NCI-H460 (cell line): ENCODE measurements around the gene PTTG1IP. TPM values are rescaled to one million over a fixed set of nuclear protein-coding genes. Genes with fewer than 3 reads are reported as not detected.
"Not testable (repeated sequence)": the region's sequence is repeated elsewhere in the genome, so short reads cannot be mapped to it uniquely, and the experiment has no call there.

Experiments
- DNase-seq: peaks from one replicate; pipeline ENCODE4 v3.0.0-alpha.2; 2016; ENCODE audit warnings: low read depth; ENCODE audit errors: extremely low read depth
- total RNA-seq: library from RNA; depleted of rRNA; stranded (reverse); fragments of >200 nt; shearing (Covaris generic); gene quantifications from 2 replicates; pipeline ENCODE4 v1.2.3, GENCODE V29; 2014

Gene PTTG1IP
- total RNA-seq, 1 experiment from 2014 or later: 139 TPM

DNA sequence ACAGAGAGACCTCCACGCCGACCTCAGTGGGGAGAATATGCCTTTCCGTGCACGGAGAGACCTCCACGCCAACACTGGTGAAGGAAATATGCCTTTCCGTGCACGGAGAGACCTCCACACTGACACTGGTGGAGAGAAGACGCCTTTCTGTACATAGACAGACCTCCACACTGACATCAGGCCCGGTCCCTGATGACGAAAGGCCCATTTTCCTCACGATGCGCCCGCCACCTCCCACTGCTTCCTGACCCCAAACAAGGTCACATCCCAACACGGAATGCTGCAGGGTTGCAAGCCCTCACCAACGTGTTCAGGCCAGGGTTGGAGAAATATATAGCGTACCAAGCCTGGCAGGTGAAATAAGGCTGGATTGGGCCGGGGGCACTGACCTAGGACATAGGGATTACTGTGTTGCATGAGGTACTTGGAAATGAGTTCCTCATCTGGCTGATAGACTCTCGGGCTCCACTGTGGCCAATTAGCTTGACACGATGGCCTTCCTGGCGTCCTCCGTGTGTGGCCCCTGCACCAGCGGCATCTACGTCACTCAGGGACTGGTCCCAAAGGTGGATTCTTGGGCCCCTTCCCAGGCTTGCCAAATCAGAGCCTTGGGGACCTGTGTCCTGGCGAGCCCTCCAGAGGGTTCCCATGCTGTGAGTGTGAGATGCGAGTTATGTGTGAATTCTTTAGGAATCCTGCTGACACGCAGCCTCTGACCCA is 39.1 kb downstream of the PTTG1IP start:
- no peak for DNase-seq

DNA sequence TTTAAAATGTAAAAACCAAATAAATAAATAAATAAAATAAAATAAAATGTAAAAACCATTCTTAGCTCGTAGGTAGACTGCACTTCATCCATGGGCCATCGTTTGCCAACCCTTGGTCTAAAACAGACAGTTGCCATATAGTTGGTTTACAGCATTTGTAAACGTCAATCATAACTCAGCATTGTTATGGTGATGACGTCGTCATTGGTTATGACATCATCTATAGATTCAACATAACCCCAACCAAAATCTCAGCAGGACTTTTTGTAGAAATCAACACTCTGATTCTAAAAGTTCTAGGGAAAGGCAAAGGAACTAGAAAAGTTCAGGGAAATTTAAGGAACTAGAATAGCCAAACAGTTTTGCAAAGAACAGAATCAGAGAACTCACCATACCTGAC is 39.8 kb downstream of the PTTG1IP start:
- no peak for DNase-seq

DNA sequence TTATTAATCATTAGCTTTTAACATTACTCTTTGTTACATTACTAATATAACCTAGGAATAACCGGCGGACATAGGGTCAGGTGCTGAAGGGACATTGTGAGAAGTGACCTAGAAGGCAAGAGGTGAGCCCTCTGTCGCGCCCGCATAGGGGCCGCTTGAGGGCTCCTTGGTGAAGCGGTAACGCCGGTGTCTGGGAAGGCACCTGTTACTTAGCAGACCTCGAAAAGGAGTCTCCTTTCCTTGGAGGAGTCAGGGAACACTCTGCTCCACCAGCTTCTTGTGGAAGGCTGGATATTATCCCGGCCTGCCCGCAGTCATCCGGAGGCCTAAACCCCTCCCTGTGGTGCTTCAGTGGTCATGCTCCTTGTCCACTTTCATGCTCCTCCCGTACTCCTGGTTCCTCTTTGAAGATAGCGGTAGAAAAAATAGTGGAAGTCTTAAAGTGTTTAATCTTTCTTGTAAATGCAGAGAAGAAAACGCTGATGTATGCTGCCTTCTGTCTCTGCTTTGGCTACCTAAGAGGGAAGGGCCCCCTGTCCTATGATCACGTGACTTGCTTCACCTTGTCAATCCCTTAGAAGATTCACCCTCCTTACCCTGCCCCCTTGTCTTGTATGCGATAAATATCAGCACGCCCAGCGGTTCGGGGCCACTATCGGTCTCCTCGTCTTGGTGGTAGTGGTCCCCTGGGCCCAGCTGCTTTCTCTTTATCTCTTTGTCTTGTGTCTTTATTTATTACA is 40.8 kb downstream of the PTTG1IP start:
- not testable (repeated sequence) for DNase-seq

DNA sequence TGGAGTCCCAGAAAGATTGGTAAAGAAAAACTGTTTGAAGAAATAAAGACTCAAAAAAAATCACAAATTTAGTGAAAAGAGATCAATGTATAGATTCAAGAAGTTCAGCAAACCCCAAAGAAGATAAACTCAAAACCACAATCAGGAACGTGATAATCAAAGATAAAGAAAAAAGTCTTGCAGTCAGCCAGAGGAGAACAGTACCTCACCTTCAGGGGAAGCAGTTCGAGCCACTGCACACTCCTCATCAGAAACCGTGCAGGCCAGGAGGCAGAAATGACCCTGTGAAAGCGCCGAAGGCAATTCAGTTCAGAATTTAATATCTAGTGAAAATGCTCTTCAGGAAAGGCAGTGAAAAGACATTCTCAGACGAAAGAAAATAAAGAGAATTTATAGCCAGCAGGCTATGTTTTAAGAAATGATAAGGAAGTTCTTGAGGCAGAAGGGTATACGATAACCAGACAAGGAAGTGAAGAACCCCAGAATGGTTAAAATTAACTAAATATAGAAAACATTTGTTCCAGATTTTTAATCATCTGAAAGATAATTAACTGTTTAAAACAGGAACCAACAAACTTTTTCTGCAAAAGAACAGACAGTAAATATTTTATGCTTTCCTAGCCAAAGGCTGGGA is 42.1 kb downstream of the PTTG1IP start:
- DNase-seq: no peak

DNA sequence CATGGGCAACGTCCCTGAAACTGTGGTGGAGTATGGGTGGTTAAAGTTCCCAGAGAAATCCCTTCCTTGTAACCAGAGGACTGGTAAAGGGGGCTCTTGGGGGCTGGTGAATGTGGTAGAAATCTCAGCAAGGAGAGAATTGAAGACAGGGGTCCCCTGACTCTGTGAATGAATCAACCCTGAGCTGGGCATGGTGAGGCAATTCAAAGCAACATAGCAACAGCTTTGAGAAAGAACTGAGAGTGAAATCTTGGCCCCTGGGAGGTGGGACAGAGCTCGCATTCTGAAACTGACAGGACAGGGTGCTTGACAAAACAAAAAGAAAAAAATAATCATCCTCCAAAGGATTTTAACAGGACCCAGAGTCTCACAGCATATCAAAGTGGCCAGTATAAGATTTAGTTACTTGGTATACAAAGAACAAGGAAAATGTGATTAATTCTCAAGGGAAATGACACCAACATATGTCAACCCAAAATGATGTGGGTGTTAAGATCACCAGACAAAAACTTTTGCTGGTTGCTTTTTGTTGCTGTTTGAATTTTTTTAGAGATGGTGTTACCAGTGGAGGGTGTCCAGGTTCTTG is 43.9 kb downstream of the PTTG1IP start:
- DNase-seq: no peak

DNA sequence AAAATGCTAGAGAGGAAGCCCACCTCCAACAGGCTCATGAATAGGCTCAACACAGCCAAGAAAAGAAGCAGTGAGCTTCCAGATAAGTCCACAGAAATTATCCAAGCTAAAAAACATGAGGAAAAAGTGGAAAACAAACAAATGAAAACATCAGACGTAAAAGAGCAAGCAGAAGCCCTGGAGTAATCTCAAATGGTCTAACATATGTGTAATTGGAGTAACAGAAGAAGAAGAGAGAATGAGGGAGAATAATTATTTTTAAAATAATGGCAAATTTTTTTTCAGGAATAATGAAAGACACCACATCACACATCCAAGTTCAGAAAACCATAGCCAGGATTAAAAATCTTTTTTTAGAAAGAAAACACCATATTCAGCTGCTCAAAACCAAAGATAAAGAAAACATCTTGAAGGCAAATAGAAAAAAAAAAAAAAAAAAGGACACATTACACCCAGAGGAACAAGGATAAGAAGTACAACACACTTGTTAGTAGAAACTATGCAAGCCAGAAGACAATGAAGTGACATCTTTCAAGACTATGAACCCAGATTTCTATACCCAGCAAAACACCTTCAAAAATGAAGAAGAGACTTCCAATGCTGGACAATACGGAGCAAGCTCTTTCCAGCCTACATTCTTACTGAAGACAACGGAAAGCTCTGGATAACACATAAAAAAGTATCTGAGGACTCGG is 45.0 kb downstream of the PTTG1IP start:
- DNase-seq: no peak

DNA sequence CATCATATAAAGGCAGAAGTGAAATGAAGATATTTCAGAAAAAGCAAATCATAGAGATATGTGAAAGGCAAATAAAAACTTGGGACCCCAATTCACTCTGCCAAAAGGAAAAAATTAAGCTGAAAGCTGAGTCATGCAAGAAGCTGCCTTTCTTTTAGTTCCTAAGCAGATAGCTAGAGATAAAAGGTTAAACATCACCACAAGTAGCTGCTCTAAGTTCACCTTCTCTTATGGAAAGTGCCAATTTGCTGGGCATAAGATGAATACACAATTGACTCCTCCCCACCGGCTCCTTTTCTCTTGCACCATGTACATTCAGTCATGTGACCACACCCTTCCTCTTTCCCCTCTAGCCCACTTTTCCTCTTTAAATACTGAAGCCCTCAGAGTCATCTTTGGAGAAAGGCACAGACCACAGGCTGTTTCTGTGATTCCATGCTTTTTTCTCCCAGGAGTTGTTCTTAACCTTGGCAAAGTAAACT is 50.3 kb downstream of the PTTG1IP start:
- no peak for DNase-seq

DNA sequence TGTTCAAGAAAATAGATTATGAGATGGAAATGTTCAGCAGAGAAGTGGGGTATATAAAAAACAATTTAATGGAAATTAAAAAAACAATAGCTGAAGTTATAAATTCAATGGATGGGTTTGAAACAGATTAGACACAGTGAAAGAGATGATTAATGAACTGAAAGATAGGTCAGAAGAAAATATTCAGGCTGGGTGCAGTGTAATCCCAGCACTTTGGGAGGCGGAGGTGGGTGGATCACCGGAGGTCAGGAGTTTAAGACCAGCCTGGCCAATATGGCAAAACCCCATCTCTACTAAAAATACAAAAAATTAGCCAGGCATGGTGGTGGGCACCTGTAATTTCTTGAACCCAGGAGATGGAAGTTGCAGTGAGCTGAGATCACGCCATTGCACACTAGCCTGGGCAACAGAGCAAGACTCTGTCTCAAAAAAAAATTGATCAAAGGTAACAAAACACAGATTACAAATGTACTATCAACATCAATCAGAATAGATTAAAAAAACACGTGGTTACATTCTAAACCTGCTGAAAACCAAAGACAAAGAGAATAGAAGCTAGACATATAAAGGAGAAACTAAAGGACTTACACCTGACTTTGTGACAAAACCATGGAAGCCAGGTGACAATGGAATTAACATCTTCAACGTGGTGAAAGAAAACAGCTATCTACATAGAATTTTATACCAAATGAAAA is 50.9 kb downstream of the PTTG1IP start:
- DNase-seq: no peak

DNA sequence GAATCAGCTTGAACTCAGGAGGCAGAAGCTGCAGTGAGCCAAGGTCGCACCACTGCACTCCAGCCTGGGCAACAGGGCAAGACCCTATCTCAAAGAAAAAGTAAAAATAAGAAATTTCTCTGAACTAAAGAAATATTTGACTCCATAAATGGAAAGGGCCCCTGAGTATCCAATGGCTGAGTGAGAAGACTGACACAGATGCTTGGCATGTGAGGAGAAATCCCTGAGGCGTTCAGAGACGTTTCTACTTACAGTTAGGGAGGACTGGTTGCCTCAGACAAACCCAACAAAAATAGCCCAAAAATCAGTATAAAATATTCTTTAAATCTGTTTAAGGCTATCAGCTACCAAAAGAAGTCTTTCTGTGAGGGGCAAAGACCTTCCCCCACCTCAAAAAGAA is 52.6 kb downstream of the PTTG1IP start:
- DNase-seq: no peak

DNA sequence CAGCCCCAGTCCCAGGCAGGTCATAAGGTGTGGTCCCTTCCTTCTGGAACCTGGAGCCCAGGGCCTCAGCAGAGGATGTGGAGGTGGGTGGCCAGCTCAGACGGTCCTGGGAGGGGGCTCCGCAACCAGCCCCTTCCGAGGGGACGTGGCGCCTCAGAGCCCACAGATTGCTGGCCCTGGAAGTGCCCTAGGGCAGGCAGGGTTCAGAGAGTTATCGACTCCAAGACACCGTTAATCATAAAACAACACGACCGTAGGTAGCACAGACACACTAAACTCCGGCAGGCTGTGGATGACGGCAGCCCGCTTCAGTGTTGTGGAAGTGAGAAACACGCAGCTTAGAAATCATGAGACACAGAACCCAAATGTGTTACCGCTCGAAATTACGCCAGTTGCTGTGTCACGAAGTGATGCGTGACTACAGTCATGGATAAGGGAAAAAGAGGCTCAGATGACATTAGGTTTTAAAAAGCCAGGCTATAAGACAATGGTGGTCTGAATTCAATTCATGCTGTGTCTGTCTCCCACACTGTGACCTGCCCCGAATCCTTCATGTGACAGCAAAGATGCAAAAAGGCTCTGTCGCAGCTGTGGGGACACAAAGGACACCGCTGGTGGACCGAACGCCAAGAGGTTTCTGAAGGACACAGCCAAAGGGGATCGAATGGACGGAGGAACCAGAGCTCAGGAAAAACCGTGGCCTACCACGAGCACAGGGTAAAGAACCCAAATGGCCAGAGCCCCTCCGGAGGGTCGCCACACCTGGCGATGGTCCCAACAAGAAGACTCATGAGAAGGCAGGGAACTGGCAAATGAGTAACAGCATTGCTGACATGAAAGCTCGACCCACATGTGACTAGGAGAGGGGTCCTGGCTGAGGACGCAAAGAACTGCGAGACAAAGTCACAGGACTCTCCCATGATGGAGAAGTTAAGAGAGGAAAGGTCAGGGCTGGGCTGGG is 53.9 kb downstream of the PTTG1IP start:
- no peak for DNase-seq

DNA sequence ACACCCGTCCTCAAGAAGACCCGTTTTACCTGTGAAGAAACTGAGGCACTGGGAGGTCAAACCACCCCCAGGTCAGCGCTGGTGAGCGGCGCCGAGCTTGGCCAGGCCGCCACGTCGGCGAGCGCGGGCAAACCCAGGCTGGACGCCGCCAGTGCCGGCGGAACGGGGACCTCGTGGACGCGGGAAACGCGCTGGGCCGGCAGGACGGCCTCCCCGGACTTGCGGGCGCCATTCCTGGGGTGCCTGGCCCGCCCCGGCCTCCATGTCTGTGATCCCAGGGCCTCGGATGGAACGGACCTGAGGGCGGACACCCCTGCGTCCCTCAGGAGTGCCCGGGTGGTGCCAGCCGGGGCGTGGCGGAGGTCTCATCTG is 54.9 kb downstream of the PTTG1IP start:
- DNase-seq: no peak

DNA sequence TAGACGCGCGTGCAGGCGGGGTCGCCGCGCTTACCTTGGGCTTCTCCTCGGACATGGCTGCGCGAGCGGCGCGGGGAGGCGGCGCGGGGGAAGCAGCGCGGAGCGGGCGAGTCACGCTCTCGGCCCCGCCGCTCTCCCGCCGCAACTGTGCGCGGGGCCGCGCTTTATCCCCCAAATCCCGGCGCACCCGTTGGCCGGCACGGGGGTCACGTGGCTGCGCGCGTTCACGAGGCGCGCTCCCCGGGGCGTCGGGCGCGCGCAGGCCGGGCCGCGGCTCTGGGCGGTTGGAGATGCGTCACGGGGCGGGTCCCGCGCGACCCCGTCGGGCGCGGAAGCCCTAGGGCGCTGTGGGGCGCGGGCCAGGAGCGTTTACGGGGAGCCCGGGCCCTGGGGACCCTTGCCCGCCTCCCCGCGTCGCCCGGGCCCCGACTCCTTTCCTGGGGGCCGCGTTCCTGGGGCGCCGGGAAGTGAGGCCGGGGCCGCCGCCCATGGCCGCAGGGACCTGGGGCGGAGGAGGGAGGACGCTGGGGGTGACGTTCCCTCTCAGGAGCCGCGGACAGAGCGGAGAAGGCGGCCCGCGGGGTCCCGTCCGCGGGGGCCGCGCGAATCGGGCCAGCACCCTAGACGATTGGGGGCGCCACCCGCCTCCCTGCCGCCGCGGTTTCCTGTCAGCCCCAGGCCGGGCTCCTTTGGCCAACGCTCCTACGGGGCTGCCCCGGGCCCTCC is 55.4 kb downstream of the PTTG1IP start, which contains the start of gene SUMO3:
Gene SUMO3 (minus strand): TSS at position 149 of the 726 bp plus-strand sequence. CDS start 94 bp downstream, at position 55.
- peak; percentile 65 for DNase-seq

DNA sequence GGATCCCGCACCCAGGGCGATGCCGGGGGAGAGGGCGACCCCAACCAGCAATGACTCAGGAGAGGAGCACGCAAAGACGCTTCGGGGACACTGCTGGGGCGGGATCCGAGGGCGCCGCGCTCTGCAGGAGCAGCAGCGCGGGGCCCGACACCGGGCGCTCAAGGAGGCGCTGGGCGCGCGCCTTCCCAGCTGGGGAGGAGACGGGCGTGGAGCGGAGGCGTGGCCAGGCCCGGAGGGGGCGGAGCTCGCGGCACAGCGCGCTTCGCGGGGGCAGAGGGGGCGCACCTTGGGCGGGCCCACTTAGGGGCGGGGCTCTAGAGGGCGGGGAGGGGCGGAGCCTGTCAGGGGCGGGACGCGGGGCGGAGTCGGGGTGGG is 56.0 kb downstream of the PTTG1IP start:
- peak; percentile 81 for DNase-seq

DNA sequence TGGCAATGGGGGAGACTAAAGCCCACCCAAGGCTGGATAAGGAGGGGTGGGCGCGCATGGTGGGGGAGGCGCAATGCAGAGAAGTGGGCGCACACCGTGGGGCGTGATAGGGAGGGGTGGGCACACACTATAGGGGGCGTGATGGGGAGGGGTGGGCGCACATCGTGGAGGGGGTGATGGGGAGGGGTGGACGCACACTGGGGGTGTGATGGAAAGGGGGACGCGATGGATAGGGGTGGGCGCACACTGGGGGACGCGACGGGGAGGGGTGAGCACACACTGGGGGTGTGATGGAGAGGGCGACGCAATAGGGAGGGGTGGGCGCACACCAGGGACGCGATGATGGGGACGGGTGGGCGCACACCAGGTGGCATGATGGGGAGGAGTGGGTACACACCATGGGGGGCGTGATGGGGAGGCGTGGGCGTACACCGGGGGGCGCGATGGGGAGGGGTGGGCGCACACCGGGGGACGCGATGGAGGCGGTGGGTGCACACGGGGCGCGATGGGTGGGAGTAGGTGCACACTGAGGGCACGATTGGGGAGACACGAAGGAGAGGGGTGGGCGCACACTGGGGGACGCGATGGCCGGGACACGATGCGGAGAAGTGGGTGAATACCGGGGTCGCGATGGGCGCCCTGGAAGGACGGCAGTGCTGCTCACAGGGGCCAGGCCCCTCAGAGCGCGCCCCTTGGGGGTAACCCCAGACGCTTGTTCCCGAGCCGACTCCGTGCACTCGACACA is 56.6 kb downstream of the PTTG1IP start:
- no peak for DNase-seq

DNA sequence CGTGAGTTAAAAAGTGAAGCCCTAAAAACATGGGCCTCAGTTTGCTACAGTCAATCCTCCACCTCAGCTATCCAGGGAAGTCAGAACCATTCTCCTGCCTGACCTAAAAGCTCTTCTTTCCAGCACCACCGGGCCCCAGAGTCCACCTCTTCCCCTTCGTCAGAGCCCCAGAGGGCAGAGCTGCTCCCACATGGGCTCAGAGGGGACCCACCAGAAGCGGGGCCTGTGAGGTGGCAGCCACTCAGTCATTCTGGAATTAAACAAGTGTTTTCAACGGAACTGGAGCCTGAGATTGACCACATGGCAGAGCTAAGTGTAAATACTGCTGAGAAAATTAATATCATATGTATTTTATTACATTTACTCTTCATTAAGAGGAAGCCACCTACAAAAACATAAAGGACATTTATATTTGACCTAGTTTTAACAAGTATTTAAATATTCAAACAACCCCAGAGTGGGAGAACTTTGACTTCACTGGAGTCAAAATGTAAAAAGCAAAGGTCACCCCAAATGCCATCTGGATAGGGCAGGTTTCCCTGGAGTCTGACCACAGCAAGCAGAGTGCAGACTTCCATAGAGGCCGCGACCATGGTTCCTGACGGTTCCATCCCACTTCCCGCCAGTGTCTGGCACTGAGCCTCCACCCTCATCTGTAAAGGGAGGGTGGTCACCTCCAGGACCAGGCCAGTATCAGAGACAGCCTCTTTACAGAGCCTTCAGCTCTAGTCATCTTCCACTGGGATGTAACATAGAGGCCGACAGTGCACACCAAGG is 57.5 kb downstream of the PTTG1IP start:
- DNase-seq: no peak

DNA sequence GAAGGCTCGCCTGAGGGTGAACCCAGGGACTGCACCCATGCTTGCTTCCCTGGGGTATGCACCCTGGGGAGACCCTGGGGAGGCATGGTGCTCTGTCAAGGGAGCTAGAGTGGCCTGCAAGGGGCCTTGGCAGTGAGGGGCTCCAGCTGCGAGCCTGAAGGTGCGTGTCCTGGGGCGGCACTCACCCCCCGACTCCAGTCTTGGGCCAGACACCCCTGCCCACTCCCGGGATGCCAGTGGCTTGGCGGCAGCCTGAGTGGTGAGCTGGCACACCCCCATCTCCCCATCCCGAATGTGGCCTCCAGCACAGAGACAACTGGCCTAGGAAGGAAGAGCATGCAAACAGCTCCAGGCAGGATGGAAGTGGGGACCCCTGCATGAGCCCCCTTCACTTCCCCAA is 58.3 kb downstream of the PTTG1IP start:
- DNase-seq: no peak
